Measurements from ENCODE around the gene SMAD3.

GRCh38 chr15:67161412-67161811, 96.0 kb downstream of the SMAD3 start:
- TF ChIP-seq, protein P1, sequence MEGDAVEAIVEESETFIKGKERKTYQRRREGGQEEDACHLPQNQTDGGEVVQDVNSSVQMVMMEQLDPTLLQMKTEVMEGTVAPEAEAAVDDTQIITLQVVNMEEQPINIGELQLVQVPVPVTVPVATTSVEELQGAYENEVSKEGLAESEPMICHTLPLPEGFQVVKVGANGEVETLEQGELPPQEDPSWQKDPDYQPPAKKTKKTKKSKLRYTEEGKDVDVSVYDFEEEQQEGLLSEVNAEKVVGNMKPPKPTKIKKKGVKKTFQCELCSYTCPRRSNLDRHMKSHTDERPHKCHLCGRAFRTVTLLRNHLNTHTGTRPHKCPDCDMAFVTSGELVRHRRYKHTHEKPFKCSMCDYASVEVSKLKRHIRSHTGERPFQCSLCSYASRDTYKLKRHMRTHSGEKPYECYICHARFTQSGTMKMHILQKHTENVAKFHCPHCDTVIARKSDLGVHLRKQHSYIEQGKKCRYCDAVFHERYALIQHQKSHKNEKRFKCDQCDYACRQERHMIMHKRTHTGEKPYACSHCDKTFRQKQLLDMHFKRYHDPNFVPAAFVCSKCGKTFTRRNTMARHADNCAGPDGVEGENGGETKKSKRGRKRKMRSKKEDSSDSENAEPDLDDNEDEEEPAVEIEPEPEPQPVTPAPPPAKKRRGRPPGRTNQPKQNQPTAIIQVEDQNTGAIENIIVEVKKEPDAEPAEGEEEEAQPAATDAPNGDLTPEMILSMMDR (IDR thresholded peaks at IDR 0.05) = no peak
- TF ChIP-seq POLR2A (IDR thresholded peaks at IDR 0.05; ENCODE audit: low read depth) = no peak
- no peak for TF ChIP-seq EP300 (IDR thresholded peaks at IDR 0.05)
- no peak for TF ChIP-seq POLR2AphosphoS5 (IDR thresholded peaks at IDR 0.05)

Measured in esophagus muscularis mucosa (tissue), 4 donors.